WTC11 (cell line): ENCODE results near the gene NLRP5. TPM values are rescaled to one million over a fixed set of nuclear protein-coding genes. Genes with fewer than 3 reads are reported as not detected.
"Not testable (repeated sequence)": the region's sequence is repeated elsewhere in the genome, so short reads cannot be mapped to it uniquely, and the experiment has no call there.

Source experiments
- ATAC-seq: fragments of 200-7000 bp; cut with Tn5 transposase; 2 replicates; pipeline ENCODE4 v1.10.0; 2021; ENCODE audit warnings: mild to moderate bottlenecking, moderate library complexity
- CTCF ChIA-PET: fragments of 300-600 bp; sonication (Branson Sonifier 250); formaldehyde crosslinking; loops from one replicate; lab custom pipeline; 2021; ENCODE audit warnings: antibody characterized with exemption; lab: Charles Lee
- POLR2A ChIA-PET: fragments of 350-600 bp; sonication (Branson Sonifier 250); formaldehyde crosslinking; loops from one replicate; lab custom pipeline; 2021; ENCODE audit warnings: antibody characterized with exemption; lab: Charles Lee
- DNase-seq: peaks from one replicate; pipeline ENCODE4 v3.0.0; 2021; ENCODE audit warnings: low spot score
- H3K27ac Mint-ChIP-seq: 2 replicates; pipeline ENCODE4 v1.8.0; 2021; ENCODE audit warnings: mixed read lengths
- H3K27me3 Mint-ChIP-seq: 2 replicates; pipeline ENCODE4 v1.8.0; 2021; ENCODE audit warnings: low read depth, mild to moderate bottlenecking, moderate library complexity, mixed read lengths
- H3K36me3 Mint-ChIP-seq: 2 replicates; pipeline ENCODE4 v1.8.0; 2021; ENCODE audit warnings: mixed read lengths
- H3K4me1 Mint-ChIP-seq: 2 replicates; pipeline ENCODE4 v1.8.0; 2022; ENCODE audit warnings: mixed read lengths
- H3K4me3 Mint-ChIP-seq: 2 replicates; pipeline ENCODE4 v1.8.0; 2021; ENCODE audit warnings: mild to moderate bottlenecking, moderate library complexity, mixed read lengths
- H3K9me3 Mint-ChIP-seq: 2 replicates; pipeline ENCODE4 v1.8.0; 2021; ENCODE audit warnings: mixed read lengths
- ESRRA ChIP-seq: sonication (generic); formaldehyde crosslinking; IDR thresholded peaks from 2 replicates; pipeline ENCODE4 v1.8.1; 2022; ENCODE audit warnings: mild to moderate bottlenecking, missing genetic modification reagents, borderline replicate concordance
- FOXP1 ChIP-seq: sonication (generic); formaldehyde crosslinking; IDR thresholded peaks from 2 replicates; pipeline ENCODE4 v1.8.0; 2022; ENCODE audit warnings: missing genetic modification reagents, mild to moderate bottlenecking, moderate library complexity, borderline replicate concordance
- GABPB1 ChIP-seq: sonication (generic); formaldehyde crosslinking; IDR thresholded peaks from 2 replicates; pipeline ENCODE4 v1.8.1; 2023; ENCODE audit warnings: mild to moderate bottlenecking, missing genetic modification reagents
- IRF1 ChIP-seq: sonication (generic); formaldehyde crosslinking; IDR thresholded peaks from 2 replicates; pipeline ENCODE4 v1.8.0; 2023; ENCODE audit warnings: missing genetic modification reagents
- JAZF1 ChIP-seq: fragments of 250-450 bp; sonication (Bioruptor Pico); IDR thresholded peaks from 2 replicates; pipeline ENCODE4 v1.9.0; 2021; ENCODE audit warnings: moderate library complexity, mild to moderate bottlenecking, inconsistent platforms
- JUN ChIP-seq: sonication (generic); formaldehyde crosslinking; IDR thresholded peaks from 2 replicates; pipeline ENCODE4 v1.8.0; 2023; ENCODE audit warnings: mild to moderate bottlenecking, missing genetic modification reagents
- NR2C2 ChIP-seq: sonication (generic); formaldehyde crosslinking; IDR thresholded peaks from 2 replicates; pipeline ENCODE4 v1.8.0; 2022; ENCODE audit warnings: mild to moderate bottlenecking, missing genetic modification reagents
- NR3C1 ChIP-seq: sonication (generic); formaldehyde crosslinking; conservative IDR thresholded peaks from 2 replicates; pipeline ENCODE4 v1.8.1; 2023; ENCODE audit warnings: low read depth, mild to moderate bottlenecking, missing genetic modification reagents
- ZNF138 ChIP-seq: sonication (generic); formaldehyde crosslinking; conservative IDR thresholded peaks from 2 replicates; pipeline ENCODE4 v1.8.1; 2022; ENCODE audit warnings: mild to moderate bottlenecking, moderate library complexity, missing genetic modification reagents
- ZNF396 ChIP-seq: fragments of 250-450 bp; sonication (Bioruptor Pico); IDR thresholded peaks from 2 replicates; pipeline ENCODE4 v1.8.0; 2021; ENCODE audit warnings: mild to moderate bottlenecking, moderate library complexity, borderline replicate concordance
- ZNF423 ChIP-seq: fragments of 250-450 bp; sonication (Bioruptor Pico); IDR thresholded peaks from 2 replicates; pipeline ENCODE4 v2.1.2; 2022; ENCODE audit warnings: mild to moderate bottlenecking, moderate library complexity
- total RNA-seq: library from RNA; stranded (reverse); gene quantifications from 3 replicates; pipeline ENCODE4 v1.2.3, GENCODE V29; 2021
- TF ChIP-seq, protein P1 (sequence below): sonication (generic); formaldehyde crosslinking; IDR thresholded peaks from 2 replicates; pipeline ENCODE4 v1.8.1; 2022; ENCODE audit warnings: mild to moderate bottlenecking, moderate library complexity, missing genetic modification reagents
- TF ChIP-seq, protein P2 (sequence below): fragments of 250-450 bp; sonication (Bioruptor Pico); IDR thresholded peaks from 2 replicates; pipeline ENCODE4 v1.8.0; 2021; ENCODE audit warnings: mild to moderate bottlenecking
- TF ChIP-seq, protein P3 (sequence below): sonication (generic); formaldehyde crosslinking; IDR thresholded peaks from 2 replicates; pipeline ENCODE4 v1.8.1; 2023; ENCODE audit warnings: mild to moderate bottlenecking, missing genetic modification reagents

NLRP5 gene
- total RNA-seq, 1 experiment from 2014 or later: not detected

- DNase-seq (no peak), ATAC-seq (no peak)
- H3K4me3 Mint-ChIP-seq: no peak within 1 kb of the TSS
- no peak within 1 kb of the TSS for H3K27ac Mint-ChIP-seq
- H3K4me1 Mint-ChIP-seq: no peaks in the 10 kb centered on the region
- POLR2A ChIA-PET: no interaction called here
- no peak for TF ChIP-seq ZNF423 (CRISPR knock-in tag)
- TF ChIP-seq ZNF396 (CRISPR knock-in tag): no peak
- CTCF ChIA-PET: no interaction called here
- H3K9me3 Mint-ChIP-seq: peaks cover 65% of the 10 kb centered on the region
- peaks cover 52% of the 10 kb centered on the region for H3K36me3 Mint-ChIP-seq
- H3K27me3 Mint-ChIP-seq: peaks cover 9% of the 10 kb centered on the region
Observed at GRCh38 chr19:55947532-55947931, 39.0 kb upstream of the NLRP5 start, which contains the start of gene NLRP8. Gene NLRP8, plus strand, starts transcription at chr19:55947832.

DNA sequence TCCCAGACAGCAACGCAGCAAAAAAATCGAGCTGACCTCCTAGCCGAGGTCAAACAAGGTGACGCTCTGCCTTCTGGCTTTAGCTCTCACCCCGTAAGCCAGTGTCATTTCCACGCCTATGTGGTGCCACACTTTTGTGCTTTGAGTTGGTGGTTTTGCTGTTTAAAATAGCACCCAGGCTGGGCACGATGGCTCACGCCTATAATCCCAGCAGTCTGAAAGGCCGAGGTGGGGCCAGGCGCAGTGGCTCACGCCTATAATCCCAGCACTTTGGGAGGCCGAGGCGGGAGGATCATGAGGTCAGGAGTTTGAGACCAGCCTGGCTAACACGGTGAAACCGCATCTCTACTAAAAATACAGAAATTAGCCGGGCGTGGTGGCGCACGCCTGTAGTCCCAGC lies 36.0 kb upstream of the NLRP5 start:
- POLR2A ChIA-PET: interaction anchor here (0.6 kb wide), 1 partner anchor 1683 kb away, joined by 3 read pairs; no protein-coding TSS in a partner anchor
- CTCF ChIA-PET, ATAC-seq, DNase-seq, H3K4me3 Mint-ChIP-seq, H3K4me1 Mint-ChIP-seq, H3K27ac Mint-ChIP-seq, H3K27me3 Mint-ChIP-seq: not testable (repeated sequence)
- H3K36me3 Mint-ChIP-seq: peaks cover 52% of the 10 kb centered on the region
- peaks cover 66% of the 10 kb centered on the region for H3K9me3 Mint-ChIP-seq

DNA sequence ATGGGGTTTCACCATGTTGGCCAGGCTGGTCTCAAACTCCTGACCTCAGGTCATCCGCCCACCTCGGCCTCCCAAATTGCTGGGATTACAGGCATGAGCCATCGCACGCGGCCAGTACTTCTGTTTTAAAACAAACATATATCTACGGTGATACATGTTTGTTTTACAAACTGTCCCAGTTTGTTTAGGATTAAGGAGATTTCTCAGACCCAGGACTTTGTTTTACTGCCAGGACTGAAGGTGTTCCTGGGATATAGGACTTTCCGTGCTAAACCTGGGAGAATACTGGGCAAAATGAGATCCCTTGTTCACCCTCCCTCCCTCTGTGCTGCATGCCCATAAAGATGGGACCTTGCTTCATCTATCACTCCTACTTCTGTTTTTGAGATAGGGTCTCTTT lies 30.1 kb upstream of the NLRP5 start:
- Mint-ChIP-seq H3K4me1 (no peaks in the 10 kb centered on the region), H3K9me3 (peaks cover 69% of the 10 kb centered on the region), H3K36me3 (peaks cover 49% of the 10 kb centered on the region), H3K27ac (no peak overlapping the region), H3K4me3 (no peak overlapping the region), H3K27me3 (no peaks in the 10 kb centered on the region; the same call in 1 of the 2 replicates)
- ATAC-seq (no peak), DNase-seq (no peak)
- TF ChIP-seq, protein P1, sequence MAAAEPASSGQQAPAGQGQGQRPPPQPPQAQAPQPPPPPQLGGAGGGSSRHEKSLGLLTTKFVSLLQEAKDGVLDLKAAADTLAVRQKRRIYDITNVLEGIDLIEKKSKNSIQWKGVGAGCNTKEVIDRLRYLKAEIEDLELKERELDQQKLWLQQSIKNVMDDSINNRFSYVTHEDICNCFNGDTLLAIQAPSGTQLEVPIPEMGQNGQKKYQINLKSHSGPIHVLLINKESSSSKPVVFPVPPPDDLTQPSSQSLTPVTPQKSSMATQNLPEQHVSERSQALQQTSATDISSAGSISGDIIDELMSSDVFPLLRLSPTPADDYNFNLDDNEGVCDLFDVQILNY (CRISPR knock-in tag): no peak
- TF ChIP-seq JAZF1 (CRISPR knock-in tag) (no peak), ZNF138 (CRISPR knock-in tag) (no peak), NR3C1 (CRISPR knock-in tag) (no peak), NR2C2 (CRISPR knock-in tag) (no peak), ZNF423 (CRISPR knock-in tag) (no peak), IRF1 (CRISPR knock-in tag) (no peak), ESRRA (CRISPR knock-in tag) (no peak), GABPB1 (no peak)
- TF ChIP-seq, protein P2, sequence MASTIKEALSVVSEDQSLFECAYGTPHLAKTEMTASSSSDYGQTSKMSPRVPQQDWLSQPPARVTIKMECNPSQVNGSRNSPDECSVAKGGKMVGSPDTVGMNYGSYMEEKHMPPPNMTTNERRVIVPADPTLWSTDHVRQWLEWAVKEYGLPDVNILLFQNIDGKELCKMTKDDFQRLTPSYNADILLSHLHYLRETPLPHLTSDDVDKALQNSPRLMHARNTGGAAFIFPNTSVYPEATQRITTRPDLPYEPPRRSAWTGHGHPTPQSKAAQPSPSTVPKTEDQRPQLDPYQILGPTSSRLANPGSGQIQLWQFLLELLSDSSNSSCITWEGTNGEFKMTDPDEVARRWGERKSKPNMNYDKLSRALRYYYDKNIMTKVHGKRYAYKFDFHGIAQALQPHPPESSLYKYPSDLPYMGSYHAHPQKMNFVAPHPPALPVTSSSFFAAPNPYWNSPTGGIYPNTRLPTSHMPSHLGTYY (CRISPR knock-in tag): no peak
- TF ChIP-seq, protein P3, sequence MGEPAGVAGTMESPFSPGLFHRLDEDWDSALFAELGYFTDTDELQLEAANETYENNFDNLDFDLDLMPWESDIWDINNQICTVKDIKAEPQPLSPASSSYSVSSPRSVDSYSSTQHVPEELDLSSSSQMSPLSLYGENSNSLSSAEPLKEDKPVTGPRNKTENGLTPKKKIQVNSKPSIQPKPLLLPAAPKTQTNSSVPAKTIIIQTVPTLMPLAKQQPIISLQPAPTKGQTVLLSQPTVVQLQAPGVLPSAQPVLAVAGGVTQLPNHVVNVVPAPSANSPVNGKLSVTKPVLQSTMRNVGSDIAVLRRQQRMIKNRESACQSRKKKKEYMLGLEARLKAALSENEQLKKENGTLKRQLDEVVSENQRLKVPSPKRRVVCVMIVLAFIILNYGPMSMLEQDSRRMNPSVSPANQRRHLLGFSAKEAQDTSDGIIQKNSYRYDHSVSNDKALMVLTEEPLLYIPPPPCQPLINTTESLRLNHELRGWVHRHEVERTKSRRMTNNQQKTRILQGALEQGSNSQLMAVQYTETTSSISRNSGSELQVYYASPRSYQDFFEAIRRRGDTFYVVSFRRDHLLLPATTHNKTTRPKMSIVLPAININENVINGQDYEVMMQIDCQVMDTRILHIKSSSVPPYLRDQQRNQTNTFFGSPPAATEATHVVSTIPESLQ (CRISPR knock-in tag): no peak
- CTCF ChIA-PET: no interaction called here
- POLR2A ChIA-PET: no interaction called here

GRCh38 chr19:55958356-55958755 lies 28.2 kb upstream of the NLRP5 start:
- CTCF ChIA-PET: no interaction called here
- TF ChIP-seq, protein P3 (CRISPR knock-in tag): no peak
- TF ChIP-seq FOXP1 (no peak), JUN (no peak)
- TF ChIP-seq, all 79 proteins: peak for 0
- peaks cover 4% of the 10 kb centered on the region for H3K27me3 Mint-ChIP-seq
- H3K4me3 Mint-ChIP-seq: no peak overlapping the region
- peaks cover 56% of the 10 kb centered on the region for H3K36me3 Mint-ChIP-seq
- H3K9me3 Mint-ChIP-seq: peaks cover 71% of the 10 kb centered on the region
- no peak for DNase-seq
- no peak for ATAC-seq
- no peaks in the 10 kb centered on the region for H3K4me1 Mint-ChIP-seq
- H3K27ac Mint-ChIP-seq: no peak overlapping the region
- POLR2A ChIA-PET: no interaction called here
